Posterior cingulate gyrus (tissue), 11 donors: ENCODE measurements around the gene FUT8.

Experiments used
- DNase-seq, 10 donors: peaks; one replicate each; pipeline versions ENCODE4 v3.0.0 to v3.0.0-alpha.2; 2020 to 2021; ENCODE audit warnings: mixed read lengths in 3 of 10
- intact Hi-C: fragments of 100-400 bp; cut with DNase I; formaldehyde crosslinking; loops from one replicate; pipeline ENCODE4 v1.15.1; 2023

The FUT8 gene

GRCh38 chr14:65749287-65749686, 336.8 kb downstream of the FUT8 start:
- intact Hi-C loops = no loop called here
- DNase-seq = no peak

- DNase-seq = no peak
- intact Hi-C loops = no loop called here
These were observed 338.4 kb downstream of the FUT8 start for GRCh38 chr14:65750906-65751305.

- intact Hi-C loops = no loop called here
- no peak for DNase-seq
These were observed 339.0 kb downstream of the FUT8 start for GRCh38 chr14:65751510-65751909.

GRCh38 chr14:65753061-65753460, 340.5 kb downstream of the FUT8 start:
- intact Hi-C loops = no loop called here
- DNase-seq = no peak

GRCh38 chr14:65755331-65755730, 342.8 kb downstream of the FUT8 start:
- DNase-seq = no peak
- intact Hi-C loops = no loop called here

- no peak for DNase-seq
- intact Hi-C loops = no loop called here
These were observed 344.4 kb downstream of the FUT8 start for GRCh38 chr14:65756880-65757279.

- DNase-seq = no peak
- intact Hi-C loops = no loop called here
These were observed 356.6 kb downstream of the FUT8 start for GRCh38 chr14:65769151-65769550.

GRCh38 chr14:65770681-65771080, 358.2 kb downstream of the FUT8 start:
- DNase-seq = no peak
- intact Hi-C loops = no loop called here

- no peak for DNase-seq
- intact Hi-C loops = no loop called here
These were observed 358.7 kb downstream of the FUT8 start for GRCh38 chr14:65771271-65771670.

GRCh38 chr14:65772466-65772865, 359.9 kb downstream of the FUT8 start:
- no peak for DNase-seq
- intact Hi-C loops = no loop called here

GRCh38 chr14:65772921-65773574, 360.5 kb downstream of the FUT8 start:
- DNase-seq = no peak
- intact Hi-C loops = no loop called here

GRCh38 chr14:65774041-65774440, 361.5 kb downstream of the FUT8 start:
- DNase-seq = no peak
- intact Hi-C loops = no loop called here

GRCh38 chr14:65776193-65776852, 363.8 kb downstream of the FUT8 start:
- intact Hi-C loops = no loop called here
- no peak for DNase-seq

- intact Hi-C loops = no loop called here
These were observed 368.0 kb downstream of the FUT8 start for GRCh38 chr14:65780566-65780965.

GRCh38 chr14:65783101-65783500, 370.6 kb downstream of the FUT8 start:
- no peak for DNase-seq
- intact Hi-C loops = no loop called here

More at GRCh38 chr14:65780566-65780965, 368.0 kb downstream of the FUT8 start:
- no peak for DNase-seq

- intact Hi-C loops = no loop called here
- DNase-seq = no peak
These were observed 371.0 kb downstream of the FUT8 start for GRCh38 chr14:65783576-65783975.

- intact Hi-C loops = no loop called here
- DNase-seq = no peak
These were observed 372.0 kb downstream of the FUT8 start for GRCh38 chr14:65784574-65784973.

GRCh38 chr14:65787461-65787860, 374.9 kb downstream of the FUT8 start:
- intact Hi-C loops = no loop called here
- DNase-seq = no peak

GRCh38 chr14:65788876-65789275, 376.3 kb downstream of the FUT8 start:
- intact Hi-C loops = no loop called here
- no peak for DNase-seq

GRCh38 chr14:65789363-65789762, 376.8 kb downstream of the FUT8 start:
- no peak for DNase-seq
- intact Hi-C loops = no loop called here

GRCh38 chr14:65790172-65790815, 377.8 kb downstream of the FUT8 start:
- no peak for DNase-seq
- intact Hi-C loops = no loop called here
